Inferior parietal cortex (tissue), 1 donor: ENCODE measurements around the gene CRIP1.
A peak's percentile ranks its signal among the peaks of the same experiment; 100 is the strongest.

Source experiments
- DNase-seq: peaks from one replicate; pipeline ENCODE4 v3.0.0-alpha.2; 2016; ENCODE audit errors: extremely low spot score

CRIP1 gene

DNA sequence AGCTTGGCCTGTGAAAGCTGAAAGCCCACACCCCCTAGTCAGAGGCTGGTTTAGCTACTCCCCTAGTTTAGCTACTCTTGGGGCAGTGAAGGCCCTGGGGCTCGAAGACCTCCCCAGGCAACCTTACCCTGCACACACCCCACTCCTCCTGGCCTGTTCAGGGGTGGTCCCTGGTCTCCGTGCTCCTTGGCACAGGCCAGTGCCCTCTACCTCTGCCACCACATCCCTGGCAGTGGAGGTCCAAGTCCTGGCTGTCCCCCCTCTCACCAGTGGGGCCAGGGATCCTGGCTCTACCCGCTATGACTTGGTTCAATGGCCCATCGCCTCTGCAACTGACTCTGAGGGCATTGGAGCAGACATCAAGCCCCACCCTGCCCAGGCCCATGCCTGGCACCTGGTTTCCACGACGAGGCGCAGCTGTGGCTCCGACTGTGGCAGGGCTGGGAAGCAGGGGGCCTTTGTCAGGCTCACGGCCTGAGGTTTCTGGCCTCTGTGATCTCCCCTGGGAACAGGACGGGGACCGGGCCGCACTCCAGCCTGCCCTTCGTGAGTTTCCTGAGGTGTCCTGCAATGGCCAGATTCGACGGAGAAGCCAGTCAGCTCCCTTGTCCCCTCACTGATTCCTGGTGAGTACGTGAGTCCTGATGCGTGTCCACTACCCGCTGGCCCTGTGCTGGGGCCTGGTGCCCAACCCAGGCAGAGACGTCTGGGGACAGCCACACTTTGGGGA lies 45.4 kb downstream of the CRIP1 start:
- no peak for DNase-seq

DNA sequence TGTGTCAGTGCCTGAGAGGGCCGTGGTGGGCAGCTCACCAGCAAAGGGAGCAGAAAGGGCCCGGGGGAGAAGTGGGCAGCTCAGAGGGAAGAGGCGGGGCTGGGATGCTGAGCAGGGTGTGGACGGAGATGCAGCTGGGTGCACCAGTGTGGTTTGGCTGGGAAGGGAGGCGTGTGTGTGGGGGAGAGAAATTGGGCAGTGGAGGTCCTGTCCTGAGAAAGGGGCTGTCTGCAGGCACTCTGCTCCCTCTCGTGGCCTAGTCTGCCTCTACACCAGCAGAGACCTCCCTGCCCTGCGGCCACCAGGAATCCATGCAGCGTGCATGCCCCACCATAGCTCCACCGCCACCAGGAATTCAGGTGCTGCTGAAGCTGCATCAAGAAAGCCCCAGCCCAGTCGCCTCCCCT lies 46.1 kb downstream of the CRIP1 start:
- no peak for DNase-seq

DNA sequence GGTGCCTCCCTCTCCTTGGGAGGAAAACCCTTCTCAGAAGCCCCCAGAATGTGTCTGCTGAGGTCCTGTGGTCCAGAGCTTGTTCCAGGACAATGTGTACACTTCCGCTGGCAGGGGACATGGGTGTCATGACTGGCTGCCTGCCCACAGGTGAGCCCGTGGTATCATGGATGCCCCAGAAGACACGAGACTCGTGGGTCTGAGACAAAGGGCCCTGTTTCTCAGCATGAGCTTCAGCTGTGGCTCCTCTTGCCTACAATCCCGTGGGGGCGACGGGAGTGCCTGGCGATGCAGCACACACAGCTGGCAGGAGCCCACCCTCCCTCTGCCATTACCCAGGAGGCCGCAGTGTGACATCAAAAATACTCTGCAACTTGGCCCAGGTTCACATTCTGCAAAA lies 46.7 kb downstream of the CRIP1 start:
- DNase-seq, result no peak

DNA sequence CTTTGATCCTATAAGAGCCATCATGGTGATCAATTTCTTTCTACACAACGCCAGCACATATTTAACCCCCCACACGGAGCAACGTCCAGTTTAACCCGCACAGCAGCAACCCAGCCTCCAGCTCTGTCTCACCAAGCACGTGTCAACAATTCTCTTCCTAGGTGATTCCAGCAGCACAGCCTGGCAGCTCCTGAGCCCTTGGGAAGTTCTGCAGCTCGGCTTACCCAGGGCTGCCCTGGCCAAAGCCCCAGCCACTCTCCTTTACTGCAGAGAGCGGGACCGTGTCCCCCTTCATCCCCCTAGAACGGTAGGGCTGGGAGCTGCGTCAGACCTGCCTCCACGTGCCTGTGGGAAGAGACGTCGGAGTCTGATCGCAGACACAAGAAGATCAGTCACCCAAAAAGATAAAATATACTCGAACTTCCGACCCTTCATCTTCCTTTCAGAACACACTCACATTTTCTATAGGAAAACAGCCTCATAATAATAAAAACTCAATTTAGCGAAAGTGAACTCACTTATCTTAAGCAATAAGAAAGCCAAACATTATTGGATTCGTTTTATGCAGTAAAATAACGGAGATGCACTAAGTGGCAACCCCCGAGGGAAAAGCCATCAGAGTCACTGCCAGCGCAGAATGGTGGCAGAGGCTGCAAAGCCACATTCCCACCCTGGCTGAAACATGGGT lies 47.3 kb downstream of the CRIP1 start:
- no peak for DNase-seq

DNA sequence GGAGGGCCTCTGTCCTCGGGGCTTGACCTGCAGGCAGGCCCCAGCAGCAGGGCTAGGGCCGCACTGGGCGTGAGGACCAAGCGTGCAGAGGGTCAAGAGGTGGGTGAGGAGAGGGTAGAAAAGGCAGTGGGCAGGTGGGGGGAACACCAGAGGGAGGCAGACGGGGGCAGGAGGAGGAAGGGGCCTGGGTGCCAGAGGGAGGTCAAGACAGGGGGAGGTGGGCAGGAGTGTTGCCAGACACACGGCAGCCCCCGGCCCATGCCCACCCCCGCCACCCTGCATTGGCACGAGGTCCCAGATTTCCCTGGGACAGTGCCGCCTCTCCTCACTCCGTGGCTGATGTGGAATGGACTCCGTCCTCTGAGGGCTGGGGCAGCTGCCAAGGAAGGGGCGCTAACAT lies 47.9 kb downstream of the CRIP1 start:
- DNase-seq, result no peak

DNA sequence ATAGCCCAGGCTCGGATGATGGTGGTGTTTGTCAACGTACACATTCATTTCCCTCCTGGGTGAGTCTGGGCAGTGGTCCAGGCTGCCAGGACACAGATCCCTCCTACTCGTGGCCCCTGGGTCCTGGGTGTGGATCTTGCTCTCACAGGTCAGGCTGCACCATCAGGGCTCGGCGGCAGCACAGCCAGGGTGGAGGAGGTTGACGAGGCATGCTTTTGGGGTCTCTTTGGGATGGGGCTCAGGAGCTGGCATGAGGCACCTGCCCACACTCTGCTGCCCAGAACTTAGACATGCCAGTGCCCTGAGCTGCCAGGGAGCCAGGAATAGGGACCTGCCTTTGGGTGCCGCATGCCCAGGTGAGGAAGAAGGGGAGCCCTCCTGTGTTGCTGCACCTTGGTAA lies 49.4 kb downstream of the CRIP1 start:
- DNase-seq, result no peak

DNA sequence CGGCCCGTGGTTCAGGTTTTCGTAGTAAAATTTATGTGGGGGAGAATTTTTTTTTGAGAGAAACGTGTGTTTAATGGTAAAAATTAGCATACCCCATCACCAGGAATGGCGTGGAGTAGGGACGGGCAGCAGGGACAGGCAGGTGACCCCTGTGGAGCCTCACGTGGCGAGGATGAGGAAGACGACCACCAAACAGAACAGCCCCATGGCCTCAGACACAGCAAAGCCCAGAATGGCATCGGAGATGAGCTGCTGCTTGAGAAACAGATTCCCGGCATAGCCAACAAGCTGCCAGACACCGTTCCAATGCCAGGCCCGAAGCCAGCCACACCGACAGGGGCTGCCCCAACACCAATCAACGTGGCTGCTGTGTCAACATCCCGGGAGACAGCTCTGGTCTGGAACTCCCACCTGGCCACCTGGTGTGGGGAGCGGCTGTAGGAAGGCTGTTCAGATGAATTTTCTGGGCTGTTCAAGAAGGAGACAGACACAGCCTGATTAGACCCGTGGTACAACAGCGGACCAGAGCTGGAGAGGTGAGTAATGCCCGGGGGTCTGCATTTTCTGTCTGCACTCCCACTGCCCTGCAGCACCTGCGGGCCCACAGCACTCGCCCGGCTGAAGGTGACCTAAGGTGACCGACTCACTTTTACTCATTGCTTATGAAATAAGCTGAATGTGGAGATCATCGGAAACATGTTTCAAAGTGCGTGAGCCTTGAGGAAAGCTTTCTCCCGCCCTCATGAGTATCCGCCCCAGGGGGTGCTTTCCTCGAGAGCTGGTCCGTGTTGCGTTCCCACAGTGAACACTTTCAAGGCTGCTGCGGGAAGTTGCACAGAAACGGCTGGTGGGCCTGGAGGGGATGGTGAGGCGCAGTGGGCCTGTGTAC lies 50.2 kb downstream of the CRIP1 start:
- no peak for DNase-seq

DNA sequence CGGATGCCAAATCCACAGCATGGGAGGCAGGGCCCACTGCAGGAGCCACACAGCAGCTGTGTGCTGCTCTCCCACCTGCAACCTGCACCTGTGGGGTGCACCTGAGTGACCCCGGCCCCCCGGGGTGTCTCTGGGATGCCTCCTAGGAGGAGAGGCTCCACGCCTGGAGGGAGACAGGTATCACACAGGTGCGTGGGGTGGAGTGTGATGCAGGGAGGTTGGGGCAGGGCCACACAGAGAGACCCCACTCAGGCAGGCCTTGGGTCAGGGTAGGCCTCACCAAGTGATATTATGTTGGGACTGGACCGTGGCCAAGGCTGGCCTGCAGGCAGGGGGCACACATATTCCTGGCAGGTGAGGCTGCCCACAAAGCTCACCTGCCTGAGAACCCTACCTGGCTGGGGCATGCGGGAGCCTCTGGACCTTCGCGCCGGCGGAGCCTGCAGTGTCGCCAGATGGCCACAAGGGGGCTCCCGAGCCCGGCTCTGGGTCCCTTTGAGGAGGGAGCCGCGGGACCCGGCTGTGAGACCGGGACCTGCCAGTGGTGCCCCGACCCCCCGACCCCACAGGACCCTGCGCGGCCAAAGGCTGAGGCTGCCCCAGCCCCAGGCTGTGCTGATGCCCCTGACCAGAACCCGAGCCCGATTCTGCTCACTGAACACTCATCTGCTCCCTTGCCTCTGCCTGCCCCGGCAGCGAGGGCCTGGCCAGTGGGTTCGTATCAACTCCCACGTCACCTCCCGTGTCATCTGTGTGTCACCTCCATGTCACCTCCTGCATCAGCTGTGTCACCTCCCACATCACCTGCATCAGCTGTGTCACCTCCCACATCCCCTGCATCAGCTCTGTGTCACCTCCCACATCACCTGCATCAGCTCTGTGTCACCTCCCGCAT lies 51.1 kb downstream of the CRIP1 start:
- DNase-seq, result peak; percentile 53
